OCI-LY3 (cell line): ENCODE measurements around the gene NINL.

Experiments used
- CTCF ChIP-seq: fragments of 200-600, 300-600 bp; sonication (generic); IDR thresholded peaks from 2 replicates; pipeline ENCODE4 v1.5.1; 2014; ENCODE audit warnings: antibody characterized with exemption, low read length, low read depth
- EZH2phosphoT487 ChIP-seq: fragments of 200-600 bp; shearing (Covaris generic); IDR thresholded peaks from 2 replicates; pipeline ENCODE4 v1.6.1; 2018; ENCODE audit warnings: antibody characterized with exemption, mixed run types, low read depth

- TF ChIP-seq CTCF (no peak), EZH2phosphoT487 (no peak)
These were observed 91.4 kb downstream of the NINL start for GRCh38 chr20:25493748-25494505.
